Adrenal gland (tissue), 12 donors: ENCODE data around the gene THBS4. TPM values are rescaled to one million over a fixed set of nuclear protein-coding genes. Genes with fewer than 3 reads are reported as not detected.

Experiments used
- DNase-seq, 7 donors: peaks; one replicate each; pipeline ENCODE4 v3.0.0-alpha.2; 2019 to 2020
- H3K27ac ChIP-seq, 5 donors: fragments of 200-600 bp; sonication (generic) in 4 of 5; 1 replicate in 3 of 5; 2 replicates in 2 of 5; pipeline versions ENCODE4 v1.5.1 to v1.8.0; 2016 to 2020; ENCODE audit warnings: mild to moderate bottlenecking in 1 of 5
- H3K27me3 ChIP-seq: fragments of 200-600 bp; 2 replicates; pipeline ENCODE4 v1.8.0; 2021
- H3K36me3 ChIP-seq, 2 donors: fragments of 200-600 bp; replicated peaks in 1 of 2; 1 replicate in 1 of 2; 2 replicates in 1 of 2; pipeline versions ENCODE4 v1.5.1 to v1.8.0; 2018 to 2022
- H3K4me1 ChIP-seq, 2 donors: fragments of 200-600 bp; replicated peaks in 1 of 2; 1 replicate in 1 of 2; 2 replicates in 1 of 2; pipeline versions ENCODE4 v1.5.1 to v1.8.0; 2018 to 2021
- H3K4me3 ChIP-seq, 4 donors: fragments of 200-600 bp; sonication (generic) in 3 of 4; one replicate each; pipeline ENCODE4 v1.5.1; 2016 to 2018
- H3K9me3 ChIP-seq, 3 donors: fragments of 200-600 bp; sonication (generic) in 1 of 3; replicated peaks in 1 of 3; 1 replicate in 2 of 3; 2 replicates in 1 of 3; pipeline versions ENCODE4 v1.5.1 to v1.8.0; 2016 to 2021
- POLR2A ChIP-seq, 2 donors: fragments of 450-650 bp; IDR thresholded peaks; one replicate each; pipeline ENCODE4 v1.6.1; 2017; ENCODE audit warnings: antibody characterized with exemption in 2 of 2, mild to moderate bottlenecking in 2 of 2, moderate library complexity in 1 of 2
- WGBS, 4 donors: extraction: QIAGEN DNeasy Blood & Tissue Kit in 2 of 4; methylation state at CpG; one replicate each; pipeline versions ENCODE4 v1.1.5 to v1.1.7; 2013 to 2017; 5-methylcytosine and 5-hydroxymethylcytosine counted together
- intact Hi-C, 2 donors: fragments of 100-400 bp; cut with DNase I; formaldehyde crosslinking; loops; one replicate each; pipeline versions ENCODE4 v1.14.1 to v1.15.0; 2022 to 2023
- polyA plus RNA-seq, 3 donors: library from polyadenylated mRNA; stranded (reverse); fragments of 200-250 nt in 2 of 3; fragments of 350-450 nt in 1 of 3; fragmentation: Illumina TruSeq in 1 of 3; extraction: RNeasy Lipid Tissue Mini Kit (QIAGEN cat#74804) in 1 of 3; gene quantifications; one replicate each; pipeline ENCODE4 v1.2.3, GENCODE V29; 2013 to 2014
- total RNA-seq, 9 donors: library from RNA; depleted of rRNA in 4 of 9; stranded (reverse); fragments of >200 nt in 4 of 9; fragments of 120-200 nt in 1 of 9; fragmentation: NEBNext Ultra II Directional in 1 of 9; extraction: Animal tissue kit (Norgen Biotek cat#: 25700) in 1 of 9; gene quantifications; one replicate each; pipeline versions ENCODE4 v1.1.0 to v1.2.4, GENCODE V29; 2013 to 2023
- TF ChIP-seq, protein P1 (sequence below), 6 experiments: fragments of 450-650 bp in 4 of 6; fragments of 200-600 bp in 2 of 6; sonication (generic) in 1 of 6; IDR thresholded peaks; 1 replicate in 5 of 6; 2 replicates in 1 of 6; pipeline versions ENCODE4 v1.5.1 to v1.8.0; 2016 to 2021; ENCODE audit warnings: antibody characterized with exemption in 6 of 6, mild to moderate bottlenecking in 2 of 6, moderate library complexity in 1 of 6
- donor health status: healthy with polysubstance abuse.
- donor health status: Bipolar disorder and iron deficiency.
- donor health status: DM: yes; HTN: yes; CAD: no.
- donor health status: DM: no; HTN: no; CAD: no.
- donor health status: DM: no; HTN: no; CAD: no.
- donor health status: DM: yes; HTN: yes; CAD: no.

The THBS4 gene
- total and polyA plus RNA-seq, 12 donors: 0.36 to 9.3 (median 2.1) TPM

DNA sequence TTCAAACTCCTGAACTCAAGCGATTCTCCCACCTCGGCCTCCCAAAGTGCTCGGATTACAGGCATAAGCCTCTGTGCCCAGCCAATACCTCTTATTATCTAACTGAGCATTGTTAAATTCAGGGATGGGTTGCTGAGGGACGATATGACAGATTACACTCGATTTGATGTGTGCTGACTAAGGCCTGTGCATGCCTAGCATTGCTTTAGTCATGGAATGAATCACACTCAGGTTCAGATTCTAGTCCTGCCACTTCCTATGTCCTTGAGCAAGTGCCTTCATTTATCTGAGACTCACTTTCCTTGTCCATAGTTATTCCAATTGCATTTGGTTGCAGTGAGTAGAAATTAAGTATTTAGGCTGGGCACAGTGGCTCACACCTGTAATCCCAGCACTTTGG lies 19.5 kb downstream of the THBS4 start:
- TF ChIP-seq, protein P1, sequence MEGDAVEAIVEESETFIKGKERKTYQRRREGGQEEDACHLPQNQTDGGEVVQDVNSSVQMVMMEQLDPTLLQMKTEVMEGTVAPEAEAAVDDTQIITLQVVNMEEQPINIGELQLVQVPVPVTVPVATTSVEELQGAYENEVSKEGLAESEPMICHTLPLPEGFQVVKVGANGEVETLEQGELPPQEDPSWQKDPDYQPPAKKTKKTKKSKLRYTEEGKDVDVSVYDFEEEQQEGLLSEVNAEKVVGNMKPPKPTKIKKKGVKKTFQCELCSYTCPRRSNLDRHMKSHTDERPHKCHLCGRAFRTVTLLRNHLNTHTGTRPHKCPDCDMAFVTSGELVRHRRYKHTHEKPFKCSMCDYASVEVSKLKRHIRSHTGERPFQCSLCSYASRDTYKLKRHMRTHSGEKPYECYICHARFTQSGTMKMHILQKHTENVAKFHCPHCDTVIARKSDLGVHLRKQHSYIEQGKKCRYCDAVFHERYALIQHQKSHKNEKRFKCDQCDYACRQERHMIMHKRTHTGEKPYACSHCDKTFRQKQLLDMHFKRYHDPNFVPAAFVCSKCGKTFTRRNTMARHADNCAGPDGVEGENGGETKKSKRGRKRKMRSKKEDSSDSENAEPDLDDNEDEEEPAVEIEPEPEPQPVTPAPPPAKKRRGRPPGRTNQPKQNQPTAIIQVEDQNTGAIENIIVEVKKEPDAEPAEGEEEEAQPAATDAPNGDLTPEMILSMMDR (IDR thresholded peaks at IDR 0.05): no peak
- TF ChIP-seq POLR2A (IDR thresholded peaks at IDR 0.05): no peak
- H3K27me3 ChIP-seq: no peaks in the 10 kb centered on the region
- no peaks in the 10 kb centered on the region for H3K4me1 ChIP-seq
- H3K4me3 ChIP-seq: no peak overlapping the region
- H3K36me3 ChIP-seq: no peaks in the 10 kb centered on the region
- intact Hi-C loops: no loop called here
- DNase-seq: peak in 1 of 7 donors; percentile 2
- H3K9me3 ChIP-seq: no peaks in the 10 kb centered on the region
- WGBS, 4 donors: 78 to 95% (median 79%) methylated on average over 5 of the region's 5 CpGs
- H3K27ac ChIP-seq: no peak overlapping the region

DNA sequence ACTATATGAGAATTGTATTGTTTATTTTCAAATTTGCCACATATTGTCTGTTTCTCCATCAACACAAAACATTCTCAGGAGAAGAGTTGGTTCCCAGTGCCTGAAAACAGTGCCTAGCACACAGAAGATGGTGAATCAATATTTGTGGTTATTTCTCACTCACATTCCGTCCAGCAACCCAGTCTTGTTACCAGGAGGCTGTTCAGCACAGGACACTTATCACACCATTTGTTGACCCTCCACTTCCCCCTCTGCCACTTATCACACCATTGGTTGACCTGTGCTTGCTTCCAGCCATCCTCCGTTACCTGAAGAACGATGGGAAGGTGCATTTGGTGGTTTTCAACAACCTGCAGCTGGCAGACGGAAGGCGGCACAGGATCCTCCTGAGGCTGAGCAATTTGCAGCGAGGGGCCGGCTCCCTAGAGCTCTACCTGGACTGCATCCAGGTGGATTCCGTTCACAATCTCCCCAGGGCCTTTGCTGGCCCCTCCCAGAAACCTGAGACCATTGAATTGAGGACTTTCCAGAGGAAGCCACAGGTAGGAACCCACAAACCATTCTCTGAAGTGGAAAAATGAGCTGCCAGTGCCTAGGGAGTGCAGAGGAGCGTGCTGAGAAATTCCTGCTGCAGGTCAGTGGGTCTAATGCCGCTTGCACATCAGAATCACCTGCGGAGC lies 20.5 kb downstream of the THBS4 start:
- H3K36me3 ChIP-seq: no peaks in the 10 kb centered on the region
- H3K27me3 ChIP-seq: no peaks in the 10 kb centered on the region
- no peak for DNase-seq
- H3K27ac ChIP-seq: no peak overlapping the region
- TF ChIP-seq, protein P1 (IDR thresholded peaks at IDR 0.05): no peak
- no peak for TF ChIP-seq POLR2A (IDR thresholded peaks at IDR 0.05)
- no peaks in the 10 kb centered on the region for H3K9me3 ChIP-seq
- H3K4me3 ChIP-seq: no peak overlapping the region
- 80 to 89% (median 83%) methylated on average over 8 to 11 of the region's 11 CpGs for WGBS, 4 donors
- intact Hi-C loops: no loop called here
- H3K4me1 ChIP-seq: no peaks in the 10 kb centered on the region

DNA sequence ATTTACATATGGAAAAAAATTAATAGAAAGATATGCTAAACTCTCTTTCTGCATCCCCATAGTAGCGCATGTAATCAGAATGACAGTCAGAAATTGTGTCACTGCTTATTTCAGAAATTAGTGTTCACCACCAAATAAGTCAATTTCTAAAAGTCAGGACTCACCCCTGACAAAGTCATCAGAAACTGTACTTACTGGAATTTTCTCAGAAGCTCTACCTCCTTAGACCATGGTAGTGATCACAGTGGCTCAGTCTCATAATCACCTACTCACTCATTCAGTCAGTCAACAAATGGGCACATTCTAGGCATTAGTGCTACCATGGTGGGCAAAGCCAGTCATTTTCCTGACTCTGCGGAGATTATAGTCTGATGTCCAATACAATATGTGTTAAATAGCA lies 22.0 kb downstream of the THBS4 start:
- DNase-seq: no peak
- H3K9me3 ChIP-seq: no peaks in the 10 kb centered on the region
- H3K36me3 ChIP-seq: no peaks in the 10 kb centered on the region
- H3K27me3 ChIP-seq: no peaks in the 10 kb centered on the region
- H3K4me1 ChIP-seq: no peaks in the 10 kb centered on the region
- H3K4me3 ChIP-seq: no peak overlapping the region
- TF ChIP-seq POLR2A (IDR thresholded peaks at IDR 0.05): no peak
- TF ChIP-seq, protein P1 (IDR thresholded peaks at IDR 0.05): no peak
- 94 to 97% (median 95%) methylated on average over 2 of the region's 2 CpGs for WGBS, 4 donors
- no peak overlapping the region for H3K27ac ChIP-seq
- intact Hi-C loops: no loop called here

DNA sequence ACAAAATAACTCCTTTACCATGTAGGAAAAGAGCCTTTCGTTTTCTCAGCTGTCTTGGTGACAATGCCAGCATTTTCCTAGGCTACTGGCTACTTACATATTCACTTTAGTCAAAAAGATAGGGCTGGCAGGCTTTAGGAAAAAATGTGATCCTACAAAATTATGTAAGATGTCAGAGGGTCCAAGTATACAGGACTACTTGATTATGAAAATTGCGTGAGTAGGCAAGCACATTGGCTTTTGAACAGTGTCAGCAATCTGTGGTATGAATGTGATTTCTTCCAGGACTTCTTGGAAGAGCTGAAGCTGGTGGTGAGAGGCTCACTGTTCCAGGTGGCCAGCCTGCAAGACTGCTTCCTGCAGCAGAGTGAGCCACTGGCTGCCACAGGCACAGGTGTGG lies 22.8 kb downstream of the THBS4 start:
- no peak overlapping the region for H3K27ac ChIP-seq
- no peaks in the 10 kb centered on the region for H3K36me3 ChIP-seq
- no peaks in the 10 kb centered on the region for H3K4me1 ChIP-seq
- TF ChIP-seq, protein P1 (IDR thresholded peaks at IDR 0.05): no peak
- TF ChIP-seq POLR2A (IDR thresholded peaks at IDR 0.05): no peak
- WGBS, 4 donors: 79 to 84% (median 82%) methylated on average over 2 of the region's 2 CpGs
- no peaks in the 10 kb centered on the region for H3K9me3 ChIP-seq
- H3K4me3 ChIP-seq: no peak overlapping the region
- intact Hi-C loops: no loop called here
- no peaks in the 10 kb centered on the region for H3K27me3 ChIP-seq
- DNase-seq: no peak
